ENCODE data around the gene ARMC2. TPM values are rescaled to one million over a fixed set of nuclear protein-coding genes. Genes with fewer than 3 reads are reported as not detected.
"Not testable (repeated sequence)": the region's sequence is repeated elsewhere in the genome, so short reads cannot be mapped to it uniquely, and the experiment has no call there.

The ARMC2 gene
- total and polyA plus RNA-seq, 2 of the 8 experiments (the other 6 are each of a cell fraction or from before 2014, with no cell fraction given): 1.6 to 4.4 TPM

- TF ChIP-seq SIRT6 (IDR thresholded peaks at IDR 0.05; ENCODE audit: low read length): no peak
- TF ChIP-seq KDM4A (IDR thresholded peaks at IDR 0.05; ENCODE audit: low read depth, low read length, severe bottlenecking): no peak
These were observed 80.4 kb downstream of the ARMC2 start (continued) for GRCh38 chr6:108928650-108929049.

GRCh38 chr6:108931090-108931489 is 82.9 kb downstream of the ARMC2 start:
- H2BK20ac ChIP-seq (ENCODE audit: low read length); H3K18ac ChIP-seq (ENCODE audit: extremely low read depth, low read length); H3K79me1 ChIP-seq (ENCODE audit: low read depth, low read length); POLR2A ChIA-PET (ENCODE audit: partially characterized antibody); H3K27me3 ChIP-seq (replicated peaks in 1 of 4; ENCODE audit: control insufficient read depth in 3 of 4, extremely low read depth in 1 of 4, insufficient read depth in 3 of 4, low read length in 3 of 4); H3K14ac ChIP-seq (ENCODE audit: insufficient read length); H2AFZ ChIP-seq (ENCODE audit: low read length); H2AK5ac ChIP-seq (ENCODE audit: low read depth, low read length); H4K5ac ChIP-seq (ENCODE audit: insufficient read length, low read depth, low read length); H4K91ac ChIP-seq (replicated peaks; ENCODE audit: insufficient read length, low read length); DNase-seq (ENCODE audit: low read depth in 1 of 2, low spot score in 2 of 2); H3K4me1 ChIP-seq (replicated peaks in 1 of 4; ENCODE audit: control insufficient read depth in 3 of 4, insufficient read depth in 4 of 4, low read length in 3 of 4); H4K8ac ChIP-seq (ENCODE audit: extremely low read depth, insufficient read depth, low read length); H2BK15ac ChIP-seq (ENCODE audit: low read length); H3K56ac ChIP-seq (replicated peaks; ENCODE audit: insufficient read length, low read depth, low read length); H3K9ac ChIP-seq (replicated peaks in 1 of 4; ENCODE audit: extremely low read depth in 1 of 4, low read depth in 3 of 4, low read length in 3 of 4); H2BK12ac ChIP-seq (ENCODE audit: low read depth, low read length); H2BK120ac ChIP-seq (replicated peaks; ENCODE audit: low read depth, low read length); H3K79me2 ChIP-seq (ENCODE audit: control insufficient read depth in 1 of 2, insufficient read depth in 2 of 2, low read length in 2 of 2); H2BK5ac ChIP-seq (ENCODE audit: low read depth, low read length); H3K23ac ChIP-seq (ENCODE audit: insufficient read length); H3K27ac ChIP-seq (ENCODE audit: low read depth, low read length); FAIRE-seq; H3K36me3 ChIP-seq (ENCODE audit: control insufficient read depth in 2 of 4, insufficient read depth in 4 of 4, low read length in 3 of 4); H3K23me2 ChIP-seq (ENCODE audit: low read depth, low read length); H4K20me1 ChIP-seq (replicated peaks in 1 of 2; ENCODE audit: control insufficient read depth in 1 of 2, insufficient read depth in 2 of 2, low read length in 2 of 2); H3K9me3 ChIP-seq (ENCODE audit: insufficient read depth in 2 of 2, low read depth in 1 of 2, low read length in 1 of 2); H3K4me3 ChIP-seq (ENCODE audit: extremely low read depth in 1 of 4, insufficient read depth in 2 of 4, low read depth in 3 of 4, low read length in 4 of 4); H3K4ac ChIP-seq (replicated peaks; ENCODE audit: insufficient read length, low read depth, low read length); H3K4me2 ChIP-seq (ENCODE audit: insufficient read depth in 1 of 2, low read depth in 2 of 2, low read length in 2 of 2): not testable (repeated sequence)
- CTCF ChIA-PET (ENCODE audit: partially characterized antibody): interaction anchor here (0.8 to 1.9 kb wide), 2 partner anchors 18 to 23 kb away, joined by 3 to 4 read pairs; no protein-coding TSS in a partner anchor
- 96% methylated on average over 3 of the region's 3 CpGs; no CpG with 5 or more reads in 1 of the 2 experiments for WGBS, 2 experiments (ENCODE audit: extremely low coverage in 1 of 2, insufficient coverage in 1 of 2, insufficient read length in 1 of 2, insufficient replicate concordance in 2 of 2, low coverage in 1 of 2, low lambda C conversion rate in 2 of 2, missing lambda C conversion rate in 1 of 2)

All from H1 (cell line).